Stomach (tissue), 9 donors: ENCODE data around the gene NEDD9. TPM values are rescaled to one million over a fixed set of nuclear protein-coding genes. Genes with fewer than 3 reads are reported as not detected.

Source experiments
- DNase-seq, 2 donors: peaks; one replicate each; pipeline versions ENCODE4 v3.0.0 to v3.0.0-alpha.2; 2013 to 2019
- H3K27ac ChIP-seq, 5 donors: fragments of 200-600 bp in 4 of 5; sonication (generic) in 4 of 5; one replicate each; pipeline ENCODE4 v1.5.1; 2013 to 2019; ENCODE audit warnings: mild to moderate bottlenecking in 1 of 5, moderate library complexity in 1 of 5
- H3K27me3 ChIP-seq, 3 donors: fragments of 200-600 bp; sonication (generic); one replicate each; pipeline ENCODE4 v1.5.1; 2017 to 2019; ENCODE audit warnings: mixed run types in 1 of 3
- H3K36me3 ChIP-seq, 4 donors: fragments of 200-600 bp; sonication (generic); 1 replicate in 3 of 4; 2 replicates in 1 of 4; pipeline ENCODE4 v1.5.1; 2016 to 2019
- H3K4me1 ChIP-seq, 4 donors: fragments of 200-600 bp; sonication (generic); one replicate each; pipeline ENCODE4 v1.5.1; 2016 to 2019
- H3K4me3 ChIP-seq, 4 donors: fragments of 200-600 bp; sonication (generic) in 3 of 4; one replicate each; pipeline ENCODE4 v1.5.1; 2016 to 2019; ENCODE audit warnings: mild to moderate bottlenecking in 1 of 4
- H3K9me3 ChIP-seq, 4 donors: fragments of 200-600 bp; sonication (generic); one replicate each; pipeline ENCODE4 v1.5.1; 2016 to 2019
- CTCF ChIP-seq, 7 experiments: fragments of 450-650 bp in 4 of 7; fragments of 200-600 bp in 3 of 7; sonication (generic) in 3 of 7; IDR thresholded peaks; one replicate each; pipeline ENCODE4 v1.5.1; 2016 to 2019; ENCODE audit warnings: antibody characterized with exemption in 7 of 7, control low read depth in 2 of 7, mild to moderate bottlenecking in 1 of 7
- EP300 ChIP-seq: sonication (generic); formaldehyde crosslinking; IDR thresholded peaks from one replicate; pipeline ENCODE4 v1.6.1; 2017; ENCODE audit warnings: antibody characterized with exemption
- POLR2A ChIP-seq, 4 donors: fragments of 450-650 bp; IDR thresholded peaks; one replicate each; pipeline ENCODE4 v1.6.1; 2016; ENCODE audit warnings: antibody characterized with exemption in 4 of 4, control low read depth in 2 of 4, mild to moderate bottlenecking in 1 of 4, moderate library complexity in 1 of 4
- POLR2AphosphoS5 ChIP-seq, 3 donors: sonication (generic); formaldehyde crosslinking; IDR thresholded peaks; one replicate each; pipeline ENCODE4 v1.6.1; 2016; ENCODE audit warnings: antibody characterized with exemption in 3 of 3
- WGBS, 5 donors: extraction: QIAGEN DNeasy Blood & Tissue Kit in 3 of 5; methylation state at CpG; one replicate each; pipeline versions ENCODE4 v1.1.5 to v1.1.7; 2013 to 2018; 5-methylcytosine and 5-hydroxymethylcytosine counted together
- intact Hi-C: fragments of 100-400 bp; cut with DNase I; formaldehyde crosslinking; loops from one replicate; pipeline ENCODE4 v1.15.1; 2023; ENCODE audit warnings: low total_unique reads
- polyA plus RNA-seq, 3 donors: library from polyadenylated mRNA; stranded (reverse); fragments of 200-250 nt; gene quantifications; one replicate each; pipeline ENCODE4 v1.2.3, GENCODE V29; 2013
- total RNA-seq, 5 donors: library from RNA; depleted of rRNA; stranded (reverse); fragments of >200 nt; gene quantifications; one replicate each; pipeline versions ENCODE4 v1.1.0 to v1.2.3, GENCODE V29; 2014 to 2016
- donor health status: healthy with polysubstance abuse.
- donor health status: Bipolar disorder and iron deficiency.
- donor health status: healthy.

The NEDD9 gene
- total and polyA plus RNA-seq, 8 donors, result 4.2 to 97.9 (median 26.9) TPM

DNA sequence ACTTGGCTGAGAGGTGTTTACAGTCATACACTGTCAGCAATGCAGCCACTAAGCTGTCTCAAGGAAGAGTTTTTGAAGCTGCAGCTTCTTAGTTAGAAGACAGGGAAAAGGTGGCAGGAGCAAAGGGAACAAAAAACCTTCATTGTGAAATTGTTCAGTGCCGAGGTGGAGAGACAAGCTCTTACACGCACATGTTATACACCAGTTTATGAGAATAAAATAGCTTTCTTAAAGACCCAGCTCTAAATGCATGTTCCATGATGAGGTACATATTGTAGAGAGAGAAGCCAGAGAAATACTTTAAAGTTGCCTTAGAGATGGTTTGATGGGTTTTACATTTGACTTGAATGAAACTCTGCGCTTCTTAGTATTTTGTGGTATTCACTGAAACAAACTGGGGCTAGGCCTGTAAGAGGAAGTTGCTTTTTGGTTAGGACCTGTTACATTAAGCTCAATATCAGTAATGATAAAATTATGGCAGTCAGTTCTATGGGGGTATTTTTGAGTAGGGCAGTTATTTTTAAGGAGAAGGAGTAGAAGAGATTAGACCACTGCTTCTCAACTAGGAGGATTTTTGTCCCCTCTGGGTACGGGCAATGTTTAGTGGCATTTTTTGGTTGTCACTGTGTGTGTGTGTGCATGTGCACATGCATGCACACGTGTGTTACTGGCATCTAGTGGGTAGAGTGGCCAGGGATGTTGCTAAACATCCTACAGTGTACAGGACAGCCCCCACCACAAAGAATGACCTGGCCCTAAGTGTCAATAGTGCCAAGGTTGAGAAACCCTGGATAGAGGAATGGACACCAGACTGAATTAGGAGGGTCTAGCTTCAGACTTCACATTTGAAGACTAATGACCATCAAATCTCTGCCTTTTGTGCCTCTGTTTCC is 9.8 kb downstream of the NEDD9 start:
- Histone ChIP-seq H3K27ac (peak overlapping the region; percentile 55 to 85 (median 69)), H3K9me3 (no peaks in the 10 kb centered on the region), H3K36me3 (no peaks in the 10 kb centered on the region), H3K27me3 (no peaks in the 10 kb centered on the region), H3K4me3 (no peak overlapping the region), H3K4me1 (peaks cover 28 to 92% (median 71%) of the 10 kb centered on the region in 4 donors)
- TF ChIP-seq EP300 (no peak), POLR2AphosphoS5 (IDR thresholded peaks at IDR 0.05) (no peak), POLR2A (IDR thresholded peaks at IDR 0.05) (no peak), CTCF (IDR thresholded peaks at IDR 0.05) (no peak)
- intact Hi-C loops, result no loop called here
- WGBS, 5 donors, result 59 to 71% (median 69%) methylated on average over 5 of the region's 5 CpGs
- no peak for DNase-seq

DNA sequence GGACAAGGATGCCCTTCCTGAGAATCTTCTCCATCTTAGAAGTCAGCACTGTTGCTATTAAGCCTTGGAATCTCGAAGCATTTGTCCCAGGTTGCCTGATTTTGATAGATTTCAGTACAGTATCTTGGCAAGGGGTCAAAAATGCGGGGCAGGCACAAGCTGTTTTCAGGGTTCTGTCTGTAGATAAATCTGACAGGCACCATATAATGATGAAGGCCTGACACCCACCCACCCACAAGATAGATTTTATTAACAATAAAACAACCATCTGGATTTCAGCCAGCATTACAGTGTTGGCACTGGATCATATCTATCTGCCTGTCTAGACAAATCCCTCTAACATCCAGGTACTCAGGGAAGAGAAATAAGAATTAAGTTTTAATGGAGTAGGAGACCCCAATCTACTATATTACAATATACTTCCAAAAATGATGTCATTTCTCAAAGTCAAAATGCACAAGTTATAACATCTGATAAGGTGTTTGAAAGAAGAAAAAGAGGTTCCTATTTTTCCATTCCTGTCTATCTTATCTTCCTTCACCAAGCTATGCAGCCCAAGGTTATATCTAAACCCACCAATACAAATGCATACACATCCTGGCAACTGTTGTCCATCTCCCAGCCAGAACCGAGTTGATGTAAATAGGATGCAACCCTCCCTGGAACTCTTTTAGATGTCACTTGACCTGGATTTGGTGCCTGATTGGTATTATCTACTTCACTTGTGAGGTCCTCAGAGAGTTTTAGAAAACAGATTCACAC is 10.7 kb downstream of the NEDD9 start:
- TF ChIP-seq POLR2AphosphoS5 (IDR thresholded peaks at IDR 0.05) (no peak), CTCF (IDR thresholded peaks at IDR 0.05) (no peak), EP300 (no peak), POLR2A (IDR thresholded peaks at IDR 0.05) (no peak)
- Histone ChIP-seq H3K4me1 (peaks cover 34 to 96% (median 80%) of the 10 kb centered on the region in 4 donors), H3K36me3 (no peaks in the 10 kb centered on the region), H3K4me3 (no peak overlapping the region), H3K27me3 (no peaks in the 10 kb centered on the region), H3K27ac (peak overlapping the region; percentile 55 to 85 (median 69)), H3K9me3 (no peaks in the 10 kb centered on the region)
- no peak for DNase-seq
- 37 to 59% (median 58%) methylated on average over 3 of the region's 3 CpGs for WGBS, 5 donors
- intact Hi-C loops, result no loop called here

DNA sequence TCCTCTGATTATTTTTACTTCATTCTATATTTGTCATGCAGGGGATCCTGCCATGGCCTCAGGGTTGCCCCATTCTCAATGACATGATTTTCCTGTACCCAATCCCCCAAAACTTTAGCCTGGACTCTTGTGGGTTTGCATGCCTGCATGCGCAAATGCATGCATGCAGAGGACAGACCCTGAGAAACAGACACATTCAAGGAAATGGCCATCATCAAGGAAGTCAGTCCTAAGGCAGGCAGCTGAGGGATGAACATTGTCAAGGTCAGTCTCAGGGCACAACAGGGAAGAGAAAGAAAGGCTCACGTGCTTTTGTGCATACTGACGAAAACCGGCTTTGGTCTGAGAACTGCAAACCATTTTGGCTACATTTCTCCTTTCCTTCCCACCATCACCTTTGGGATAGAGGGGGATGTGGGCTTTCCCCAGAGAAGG is 13.1 kb downstream of the NEDD9 start:
- H3K4me3 ChIP-seq, result no peak overlapping the region
- intact Hi-C loops, result no loop called here
- 37 to 71% (median 52%) methylated on average over 4 of the region's 4 CpGs for WGBS, 5 donors

More for the DNA sequence above, 13.1 kb downstream of the NEDD9 start:
- TF ChIP-seq POLR2AphosphoS5 (IDR thresholded peaks at IDR 0.05), result no peak
- TF ChIP-seq EP300, result no peak
- TF ChIP-seq POLR2A (IDR thresholded peaks at IDR 0.05), result no peak
- no peak for TF ChIP-seq CTCF (IDR thresholded peaks at IDR 0.05)
- no peak for DNase-seq
- Histone ChIP-seq H3K4me1 (peaks cover 58 to 100% (median 90%) of the 10 kb centered on the region in 4 donors), H3K27ac (peak overlapping the region; percentile 74 to 85 (median 83)), H3K27me3 (no peaks in the 10 kb centered on the region), H3K36me3 (no peaks in the 10 kb centered on the region), H3K9me3 (no peaks in the 10 kb centered on the region)
